Stimulated activated CD4-positive, alpha-beta T cell treated with anti-CD3 and anti-CD28 coated beads, Interleukin-15, amount 100 ng/mL, for 1 hour (primary cell): Measurements from ENCODE around the gene STK39.

Experiments
- DNase-seq, 2 donors: peaks; one replicate each; pipeline ENCODE4 v3.0.0-alpha.2; 2020; ENCODE audit warnings: low read depth in 1 of 2, low spot score in 1 of 2

The STK39 gene

GRCh38 chr2:167962436-167963226 is 284.8 kb downstream of the STK39 start:
- DNase-seq = no peak

DNA sequence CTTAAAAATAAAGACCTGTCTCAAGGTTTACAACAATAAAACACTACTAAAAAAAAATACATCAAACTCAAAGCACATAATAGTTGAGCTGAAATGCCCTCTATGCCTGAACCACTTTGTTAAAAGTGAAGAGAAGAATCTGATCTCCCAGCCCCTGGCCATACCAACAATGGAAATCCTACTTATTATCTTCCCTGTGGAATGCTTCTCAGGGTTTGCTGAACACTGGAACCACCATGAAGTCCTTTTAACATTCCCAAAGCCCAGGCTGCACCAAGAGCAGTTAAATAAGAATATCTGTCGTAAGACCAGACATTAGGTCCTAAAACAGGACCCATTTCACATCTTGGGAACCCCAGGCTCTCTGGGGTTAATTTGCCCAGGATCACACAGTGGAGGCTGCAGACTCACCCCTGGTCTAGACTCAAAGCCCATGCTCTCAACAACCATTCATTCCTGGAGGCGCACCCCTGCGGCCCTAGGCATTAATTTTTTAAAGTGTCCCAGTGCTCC is 285.8 kb downstream of the STK39 start:
- DNase-seq = no peak

DNA sequence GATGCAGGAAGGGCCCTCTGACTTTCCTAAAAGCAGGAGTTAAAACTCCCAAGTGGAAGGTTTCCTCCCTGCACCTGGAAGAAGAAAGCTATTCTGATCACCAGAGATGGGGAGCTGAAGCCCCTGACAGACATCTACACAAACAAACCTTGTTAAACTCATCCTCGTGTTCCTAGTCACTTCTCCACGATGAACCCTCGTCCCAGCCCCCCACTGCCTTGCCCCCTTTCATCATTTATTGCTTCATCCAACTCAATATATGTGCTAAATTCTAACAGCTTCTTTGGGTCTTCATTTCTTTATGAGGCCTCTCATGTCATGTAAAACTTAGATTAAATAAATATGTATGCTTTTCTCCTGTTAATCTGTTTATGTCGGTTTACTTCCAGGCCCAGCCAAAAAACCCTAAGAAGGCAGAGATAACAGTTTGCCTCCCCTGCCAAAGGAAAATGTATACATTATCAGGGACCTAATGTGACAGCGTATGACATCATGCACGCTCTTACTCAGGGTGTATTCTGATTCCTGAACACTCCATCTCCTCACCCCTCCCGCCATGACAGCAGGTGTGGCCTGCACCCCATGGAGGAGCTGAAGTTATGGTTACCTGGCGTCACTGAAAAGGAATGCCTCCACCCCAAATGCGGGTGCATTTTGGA is 287.2 kb downstream of the STK39 start:
- DNase-seq = no peak

GRCh38 chr2:167957662-167958061 is 289.7 kb downstream of the STK39 start:
- no peak for DNase-seq

GRCh38 chr2:167955264-167955906 is 292.0 kb downstream of the STK39 start:
- no peak for DNase-seq

GRCh38 chr2:167954495-167954894 is 292.9 kb downstream of the STK39 start:
- no peak for DNase-seq

DNA sequence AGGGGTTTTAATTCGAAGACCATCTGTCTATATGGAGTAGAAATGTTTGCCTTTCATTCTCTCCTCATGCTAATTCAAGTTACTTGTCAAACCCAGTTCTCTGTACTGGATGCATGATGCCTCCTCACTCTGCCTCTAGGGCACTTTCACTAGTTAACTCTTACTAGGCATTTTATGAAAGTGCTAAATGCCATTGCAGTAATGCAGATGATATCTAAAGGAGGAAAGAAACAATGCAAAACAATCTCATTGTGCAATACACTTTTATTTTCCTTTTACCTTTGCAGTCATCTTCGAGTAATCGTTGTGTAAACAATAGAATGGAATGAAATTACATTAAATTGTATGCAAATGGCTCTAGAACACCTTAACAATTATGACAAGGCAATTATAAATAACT is 293.6 kb downstream of the STK39 start:
- no peak for DNase-seq

GRCh38 chr2:167950571-167950970 is 296.8 kb downstream of the STK39 start:
- DNase-seq = no peak

- DNase-seq = no peak
Observed at GRCh38 chr2:167946441-167946841, 301.0 kb downstream of the STK39 start.

- no peak for DNase-seq
Observed at GRCh38 chr2:167945660-167946368, 301.6 kb downstream of the STK39 start.

DNA sequence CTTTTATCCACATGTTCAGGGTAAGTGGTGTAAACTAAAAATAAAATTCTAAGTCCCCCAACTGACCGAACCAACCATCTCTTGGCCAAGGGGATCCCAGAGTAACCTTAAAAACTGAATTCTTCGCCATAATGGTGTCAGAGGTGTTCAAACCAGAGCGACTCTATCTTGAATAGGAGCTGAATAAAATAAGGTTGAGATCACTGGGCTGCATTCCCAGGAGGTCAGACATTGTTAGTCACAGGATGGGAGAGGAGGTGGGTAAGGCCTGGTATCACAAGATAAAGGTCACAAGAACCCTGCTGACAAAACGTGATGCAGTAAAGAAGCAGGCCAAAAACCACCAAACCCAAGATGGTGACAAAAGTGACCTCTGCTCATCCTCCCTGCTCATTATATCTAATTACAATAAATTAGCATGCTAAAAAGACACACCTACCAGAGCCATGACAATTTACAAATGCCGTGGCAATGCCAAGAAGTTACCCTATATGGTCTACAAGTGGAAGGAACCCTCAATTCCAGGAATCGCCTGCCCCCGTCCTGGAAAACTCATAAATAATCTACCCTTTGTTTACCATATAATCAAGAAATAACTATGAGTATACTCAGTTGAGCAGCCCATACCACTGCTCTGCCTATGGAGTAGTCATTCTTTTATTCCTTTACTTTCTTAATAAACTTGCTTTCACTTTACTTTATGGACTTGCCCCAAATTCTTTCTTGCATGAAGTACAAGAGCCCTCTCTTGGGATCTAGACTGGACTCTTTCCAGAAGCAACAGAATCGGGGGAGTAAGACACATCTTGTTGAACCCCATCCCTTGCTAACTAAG is 302.4 kb downstream of the STK39 start:
- DNase-seq = no peak

- DNase-seq = no peak
Observed at GRCh38 chr2:167943897-167944296, 303.5 kb downstream of the STK39 start.

DNA sequence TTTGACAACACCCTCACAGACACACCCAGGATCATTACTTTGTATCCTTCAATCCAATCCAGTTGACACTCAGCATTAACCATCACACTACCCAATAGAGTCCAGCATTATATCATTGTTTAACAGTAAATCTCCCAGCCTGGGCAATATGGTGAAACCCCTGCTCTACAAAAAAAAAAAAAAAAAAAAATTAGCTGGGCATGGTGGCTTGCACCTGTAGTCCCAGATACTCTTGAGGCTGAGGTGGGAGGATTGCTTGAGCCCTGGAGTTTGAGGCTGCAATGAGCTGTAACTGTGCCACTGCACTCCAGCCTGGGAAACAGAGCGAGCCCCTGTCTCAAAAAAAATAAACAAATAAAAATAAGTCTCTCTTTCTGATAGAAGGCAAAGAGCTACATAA is 304.0 kb downstream of the STK39 start:
- no peak for DNase-seq

DNA sequence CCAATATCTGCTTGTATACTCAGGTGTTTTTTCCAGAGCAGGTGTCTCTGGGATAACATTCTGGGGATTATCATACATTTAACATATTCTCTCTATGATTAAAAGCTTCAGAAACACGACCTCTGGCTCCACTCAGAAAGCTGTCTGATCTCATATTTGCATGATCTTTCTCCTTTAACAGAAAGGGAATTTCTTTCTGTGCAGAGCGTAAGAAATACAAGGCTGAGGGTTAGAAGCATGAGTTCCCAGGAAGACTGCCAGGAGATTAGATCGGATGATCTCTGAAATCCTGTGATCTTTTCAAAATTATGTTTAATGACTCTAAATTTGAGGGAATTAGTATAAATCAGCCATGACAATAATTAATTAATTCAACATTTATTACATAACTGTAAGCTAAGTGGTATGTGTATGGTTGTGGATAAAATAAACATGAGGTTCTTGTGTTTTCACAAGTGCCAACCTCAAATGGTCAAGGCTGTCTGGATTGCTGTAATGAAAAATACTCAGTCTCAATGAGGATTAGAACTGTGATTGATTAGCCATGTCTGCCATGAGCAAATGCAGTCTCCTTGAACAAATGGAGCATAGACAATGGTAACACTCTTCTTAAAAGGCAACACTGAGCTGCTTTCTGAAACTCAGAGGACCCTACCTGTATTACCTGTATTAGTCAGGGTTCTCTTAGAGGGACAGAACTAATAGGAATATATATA is 304.9 kb downstream of the STK39 start:
- DNase-seq = no peak

DNA sequence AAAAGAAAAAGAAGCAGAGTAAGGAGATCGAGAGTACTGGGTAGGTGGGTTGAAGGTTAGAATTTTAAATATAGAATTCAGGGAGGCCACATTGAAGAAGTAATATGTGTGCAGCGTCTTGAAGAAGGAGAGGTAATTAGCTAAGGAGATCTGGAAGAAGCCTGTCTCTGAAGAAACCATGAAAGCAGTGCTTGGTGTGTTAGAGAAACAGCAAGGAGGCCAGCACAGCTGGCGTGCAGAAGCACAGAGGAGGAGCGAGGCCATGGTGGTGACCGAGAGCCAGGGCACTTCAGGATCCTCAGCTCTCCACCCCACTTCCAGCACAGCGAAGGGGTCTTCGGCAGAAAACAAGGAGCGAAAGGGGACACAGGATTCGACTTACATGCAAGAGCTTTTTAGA is 305.8 kb downstream of the STK39 start:
- DNase-seq = no peak

GRCh38 chr2:167940734-167941507 is 306.5 kb downstream of the STK39 start:
- no peak for DNase-seq

DNA sequence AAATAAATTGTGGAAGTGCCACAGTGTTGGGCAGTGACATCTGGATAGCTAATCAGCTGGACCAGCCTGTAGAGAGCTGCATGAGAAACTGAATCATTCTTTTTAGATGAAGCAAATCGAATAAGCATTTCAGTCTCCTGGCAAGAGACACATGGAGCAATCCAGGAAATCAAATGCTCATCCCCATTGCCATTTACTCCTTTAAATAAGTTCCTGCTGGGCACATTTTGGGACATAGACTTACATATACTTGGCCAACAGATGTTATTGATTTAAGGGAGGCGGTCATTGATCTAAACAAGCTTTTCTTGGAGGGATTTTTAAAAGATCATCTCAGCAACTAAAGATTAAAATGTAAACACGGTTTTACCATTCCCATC is 307.1 kb downstream of the STK39 start:
- DNase-seq = no peak

DNA sequence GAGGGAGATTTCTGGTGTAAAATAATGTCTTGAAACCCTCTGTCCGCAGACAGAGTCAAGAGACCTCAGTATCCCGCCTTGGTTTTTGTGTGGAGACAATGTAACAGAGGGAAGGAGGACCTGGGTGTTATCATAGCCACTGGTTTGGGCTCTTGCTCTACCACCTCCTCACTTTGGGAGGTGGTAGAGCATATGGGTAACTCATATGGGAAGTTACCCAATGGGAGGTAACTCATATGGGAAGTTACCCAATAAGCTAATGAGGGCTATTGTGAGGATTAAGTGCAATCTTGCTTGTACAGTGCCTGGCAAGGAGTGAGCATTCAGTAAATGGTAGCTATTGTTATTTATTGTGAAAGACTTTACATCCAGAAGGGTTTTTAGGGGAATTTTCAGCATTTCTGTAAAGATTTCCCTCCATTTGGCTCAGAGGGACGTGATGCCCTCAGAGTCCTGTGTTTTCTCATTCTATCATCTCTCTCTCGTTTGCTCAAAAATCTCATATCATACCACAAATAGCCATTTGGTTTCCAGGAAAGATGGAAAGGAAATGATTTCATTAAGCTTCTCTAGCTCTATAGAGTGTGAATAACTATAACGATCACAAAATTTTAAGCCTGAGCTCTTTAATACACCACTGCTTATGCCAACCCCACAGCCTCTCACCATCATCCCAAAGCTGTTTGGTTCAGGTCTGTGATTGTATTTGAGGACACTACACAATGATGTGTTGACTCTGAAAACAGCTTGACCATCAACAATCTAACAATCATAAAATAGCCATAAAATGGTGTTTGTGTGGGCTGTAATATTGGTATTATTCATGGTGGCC is 307.7 kb downstream of the STK39 start:
- no peak for DNase-seq
